Limb (tissue), 2 donors: ENCODE data around the gene CALHM6.
"Not testable (repeated sequence)": the region's sequence is repeated elsewhere in the genome, so short reads cannot be mapped to it uniquely, and the experiment has no call there.

Experiments
- DNase-seq, 2 donors: peaks; one replicate each; pipeline ENCODE4 v3.0.0-alpha.2; 2016; ENCODE audit errors: extremely low spot score in 2 of 2

CALHM6 gene

GRCh38 chr6:116476002-116476678 is 15.0 kb downstream of the CALHM6 start:
- DNase-seq, result no peak

DNA sequence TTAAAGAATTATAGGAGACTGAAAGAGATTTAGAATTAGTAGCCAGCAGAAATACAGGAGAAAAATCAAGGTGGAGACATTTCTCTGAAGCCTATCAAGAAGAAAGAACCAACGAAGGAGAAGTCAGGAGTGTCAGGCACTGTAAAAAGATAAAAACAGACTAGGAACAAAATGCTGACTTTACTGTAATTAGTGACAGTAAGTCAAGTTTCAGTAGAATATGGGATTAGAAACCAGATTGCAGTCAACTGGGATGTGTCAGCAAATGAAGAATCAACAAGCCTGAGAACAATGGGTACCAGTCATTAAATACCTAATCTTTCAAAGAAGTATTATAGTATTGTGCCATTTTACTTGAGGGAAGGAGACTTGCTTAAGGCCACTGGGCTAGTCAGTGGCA is 21.6 kb downstream of the CALHM6 start:
- no peak for DNase-seq

- no peak for DNase-seq
Measured at GRCh38 chr6:116483616-116484015, 22.4 kb downstream of the CALHM6 start.

DNA sequence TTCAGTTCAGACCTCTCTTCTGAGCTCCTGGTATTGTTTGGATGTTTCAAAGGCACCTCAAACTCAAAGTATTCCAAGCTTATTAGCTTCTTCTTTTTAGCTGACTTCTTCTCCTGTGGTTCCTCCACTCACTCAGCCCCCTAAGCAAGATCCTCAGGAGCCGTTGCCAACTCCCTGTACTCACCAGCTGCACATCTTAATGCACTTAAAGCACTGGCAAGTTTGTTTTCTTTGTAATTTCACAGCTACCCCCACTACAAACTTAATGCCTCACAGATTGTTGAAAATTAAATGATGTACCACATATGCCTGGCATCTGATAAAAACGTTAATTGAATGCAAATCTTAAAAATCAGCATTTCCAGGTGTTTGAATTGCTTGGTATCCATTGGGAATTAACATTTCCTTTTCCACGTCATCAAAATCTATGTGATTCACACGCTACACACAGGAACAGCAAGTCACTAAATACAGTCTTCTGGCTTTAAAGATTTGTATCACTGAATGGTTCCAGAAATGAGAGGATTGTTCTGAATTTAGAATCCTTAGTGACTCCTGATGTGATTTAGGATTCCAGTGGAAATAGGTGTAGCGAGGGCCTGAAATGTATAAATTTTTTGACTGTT is 24.5 kb downstream of the CALHM6 start:
- no peak for DNase-seq

- DNase-seq, result no peak
Measured at GRCh38 chr6:116491610-116492330, 30.6 kb downstream of the CALHM6 start.

DNA sequence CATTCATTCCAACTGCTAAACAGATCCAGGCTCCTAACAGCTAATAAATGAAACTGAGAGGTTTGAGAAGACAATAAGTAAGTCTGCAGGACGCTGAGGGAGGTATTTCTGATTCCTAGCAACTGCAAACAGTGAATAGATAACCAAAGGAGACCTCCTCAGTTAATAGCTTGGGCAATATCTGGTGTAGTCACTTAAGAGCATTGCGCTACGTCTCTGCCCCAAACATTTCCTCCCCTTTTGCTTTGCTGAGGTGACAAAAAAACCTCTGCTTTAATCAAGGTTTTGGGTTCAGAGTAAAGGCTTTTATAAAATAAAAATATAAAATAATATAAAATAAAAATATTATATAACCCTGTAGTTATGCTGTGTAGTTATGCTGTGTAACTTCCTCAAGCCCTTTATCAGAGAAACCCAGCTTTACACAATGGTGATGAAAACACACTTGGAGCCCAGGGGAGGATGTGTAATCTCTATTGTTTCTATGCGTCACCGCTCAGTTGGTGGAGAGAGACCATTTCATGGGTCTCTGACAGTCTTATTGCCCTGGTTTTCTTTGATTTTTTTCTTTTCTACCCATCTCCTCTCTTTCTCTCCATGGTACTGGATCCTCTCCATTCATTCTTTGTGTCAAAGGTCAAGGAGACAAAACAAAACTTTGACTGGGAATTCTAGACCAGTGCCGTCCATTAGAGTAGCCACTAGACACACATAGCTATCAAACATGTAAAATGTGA is 31.3 kb downstream of the CALHM6 start:
- no peak for DNase-seq

- not testable (repeated sequence) for DNase-seq
Measured at GRCh38 chr6:116495161-116495560, 34.0 kb downstream of the CALHM6 start.

DNA sequence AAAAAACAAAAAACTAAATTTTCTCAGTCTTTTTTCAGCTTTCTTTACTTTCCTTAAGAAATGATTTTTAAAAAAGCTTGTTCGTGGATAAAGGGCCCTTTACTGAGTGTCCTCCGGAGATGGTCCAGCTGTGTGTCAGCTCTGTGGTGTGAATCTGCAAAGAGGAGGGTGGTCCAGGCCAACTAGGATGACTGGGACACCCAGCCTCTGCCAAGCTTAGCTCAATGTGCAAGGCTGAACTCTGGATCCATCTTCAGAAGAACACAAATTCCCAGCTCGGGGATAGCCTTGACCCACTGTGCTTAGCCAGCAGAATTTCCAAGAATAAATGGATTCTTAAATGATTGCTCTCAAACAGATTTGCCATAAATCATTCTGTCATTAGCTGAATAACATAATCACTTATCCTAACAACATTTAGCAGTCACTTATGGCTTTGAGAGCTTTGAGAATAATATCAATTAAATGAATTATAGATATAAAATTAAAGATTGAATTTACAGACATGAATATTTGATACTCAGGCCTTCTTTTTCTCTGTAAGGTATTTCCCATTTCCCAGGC is 36.0 kb downstream of the CALHM6 start:
- no peak for DNase-seq

DNA sequence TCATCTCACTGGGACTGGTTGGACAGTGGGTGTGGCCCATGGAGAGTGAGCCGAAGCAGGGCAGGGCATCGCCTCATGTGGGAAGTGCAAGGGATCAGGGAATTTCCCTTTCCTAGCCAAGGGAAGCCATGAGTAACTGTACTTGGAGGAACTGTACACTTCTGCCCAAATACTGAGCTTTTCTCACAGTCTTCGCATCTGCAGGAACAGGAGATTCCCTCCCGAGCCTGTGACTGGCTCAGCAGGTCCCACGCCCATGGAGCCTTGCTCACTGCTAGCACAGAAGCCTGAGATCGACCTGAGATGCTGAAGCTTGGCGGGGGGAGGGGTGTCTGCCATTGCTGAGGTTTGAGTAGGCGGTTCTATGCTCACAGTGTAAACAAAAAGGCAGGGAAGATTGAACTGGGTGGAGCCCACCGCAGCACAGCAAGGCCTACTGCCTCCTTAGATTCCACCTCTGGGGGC is 39.8 kb downstream of the CALHM6 start:
- no peak for DNase-seq

DNA sequence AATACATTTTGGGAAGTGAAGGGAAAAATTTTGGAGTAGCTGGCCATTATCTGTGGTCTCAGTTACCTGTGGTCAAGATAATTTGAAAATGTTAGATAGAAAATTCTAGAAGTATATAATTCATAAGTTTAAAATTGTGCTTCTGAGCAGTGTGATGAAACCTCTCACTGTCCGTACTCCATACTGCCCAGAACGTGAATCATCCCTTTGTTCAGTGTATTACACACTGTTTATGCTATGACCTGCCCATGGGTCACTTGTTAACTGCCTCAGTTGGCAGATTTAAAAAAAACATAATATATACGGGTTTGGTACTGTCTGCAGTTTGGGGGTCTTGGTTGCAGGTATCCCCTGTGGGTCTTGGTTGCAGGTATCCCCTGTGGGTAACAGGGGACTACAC is 46.1 kb downstream of the CALHM6 start:
- no peak for DNase-seq

- no peak for DNase-seq
Measured at GRCh38 chr6:116508527-116508926, 47.4 kb downstream of the CALHM6 start.

GRCh38 chr6:116511424-116512110 is 50.4 kb downstream of the CALHM6 start, which contains the start of gene CALHM5:
TSS of gene CALHM5 (plus strand) at chr6:116511639. CDS start at chr6:116511697, 58 bp downstream.
- DNase-seq, result no peak

DNA sequence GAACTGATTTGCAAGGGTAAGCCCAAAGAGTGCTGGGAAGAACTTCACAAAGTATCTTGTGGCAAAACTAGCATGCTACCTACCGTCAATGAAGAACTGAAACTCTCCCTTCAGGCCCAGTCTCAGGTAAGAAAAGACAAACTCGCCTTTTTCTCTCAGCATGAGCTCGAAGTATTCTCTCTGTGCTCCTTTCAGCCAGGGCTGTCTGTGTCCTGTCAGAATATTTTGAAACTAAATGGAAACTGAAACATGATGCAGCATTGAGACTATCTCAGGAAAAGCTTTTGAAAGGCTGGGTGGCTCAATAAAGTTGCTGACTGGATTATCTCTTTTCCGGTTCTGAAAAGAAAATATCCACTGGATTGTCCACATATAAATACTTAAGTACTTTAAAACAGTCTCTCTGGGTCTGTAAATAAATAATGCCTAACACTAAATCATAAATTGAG is 51.0 kb downstream of the CALHM6 start:
- no peak for DNase-seq

GRCh38 chr6:116512734-116513133 is 51.6 kb downstream of the CALHM6 start:
- DNase-seq, result no peak
